Colonic mucosa (tissue), 4 donors: ENCODE data around the gene TK2. TPM values are rescaled to one million over a fixed set of nuclear protein-coding genes. Genes with fewer than 3 reads are reported as not detected.
A peak's percentile ranks its signal among the peaks of the same experiment; 100 is the strongest.

Experiments
- DNase-seq: peaks from one replicate; pipeline ENCODE4 v3.0.0-alpha.2; 2020
- H3K27ac ChIP-seq: fragments of 200-600 bp; one replicate; pipeline ENCODE4 v1.8.0; 2021
- H3K27me3 ChIP-seq: fragments of 200-600 bp; one replicate; pipeline ENCODE4 v1.8.0; 2021
- H3K36me3 ChIP-seq: fragments of 200-600 bp; one replicate; pipeline ENCODE4 v1.8.0; 2021
- H3K4me1 ChIP-seq: fragments of 200-600 bp; one replicate; pipeline ENCODE4 v1.8.0; 2021; ENCODE audit warnings: mild to moderate bottlenecking
- H3K4me3 ChIP-seq: fragments of 200-600 bp; one replicate; pipeline ENCODE4 v1.8.0; 2021
- H3K9ac ChIP-seq, 2 donors: one replicate each; pipeline ENCODE4 v1.7.0; 2013; ENCODE audit warnings: control low read depth in 2 of 2, low read depth in 2 of 2, low read length in 2 of 2
- H3K9me3 ChIP-seq: fragments of 200-600 bp; one replicate; pipeline ENCODE4 v1.8.0; 2021
- intact Hi-C: fragments of 100-400 bp; cut with DNase I; formaldehyde crosslinking; loops from one replicate; pipeline ENCODE4 v1.14.1; 2022
- total RNA-seq, 2 donors: library from RNA; stranded (reverse); fragmentation: NEBNext Ultra II Directional in 1 of 2; extraction: Animal tissue kit (Norgen Biotek cat#: 25700) in 1 of 2; gene quantifications; one replicate each; pipeline ENCODE4 v1.2.1, GENCODE V29; 2021
- TF ChIP-seq, protein P1 (sequence below): fragments of 200-600 bp; IDR thresholded peaks from one replicate; pipeline ENCODE4 v1.8.0; 2022; ENCODE audit warnings: antibody characterized with exemption, mild to moderate bottlenecking
- donor health status: healthy.
- donor health status: DM: no; HTN: no; CAD: no.
- donor health status: DM: no; HTN: no; CAD: no.

Gene TK2
- total RNA-seq, 2 donors from 2014 or later, result 11.9 to 17.0 TPM

DNA sequence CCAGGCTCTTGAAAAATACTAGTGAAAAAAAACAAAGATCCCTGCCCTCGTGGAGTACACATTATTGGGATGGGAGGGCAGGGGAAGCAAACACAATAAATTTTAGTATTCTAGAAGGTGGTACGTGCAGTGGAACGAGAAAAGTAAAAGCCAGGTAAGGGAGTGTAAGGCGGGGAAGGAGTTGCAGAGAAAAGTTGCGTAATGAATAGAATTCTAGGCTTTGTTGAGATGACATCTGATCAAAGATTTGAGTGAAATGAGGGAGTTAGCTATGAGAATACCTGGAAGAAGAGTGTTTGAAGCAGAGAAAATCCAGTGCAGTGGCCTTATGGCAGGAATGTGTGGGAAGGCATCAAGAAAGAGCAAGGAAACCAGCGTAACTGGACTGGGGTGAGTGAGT lies 4.6 kb upstream of the TK2 start:
- Histone ChIP-seq H3K36me3 (no peaks in the 10 kb centered on the region), H3K9me3 (no peaks in the 10 kb centered on the region), H3K4me1 (peaks cover 5% of the 10 kb centered on the region), H3K9ac (no peak overlapping the region), H3K27me3 (no peaks in the 10 kb centered on the region), H3K4me3 (peak overlapping the region; percentile 4), H3K27ac (no peak overlapping the region)
- TF ChIP-seq, protein P1, sequence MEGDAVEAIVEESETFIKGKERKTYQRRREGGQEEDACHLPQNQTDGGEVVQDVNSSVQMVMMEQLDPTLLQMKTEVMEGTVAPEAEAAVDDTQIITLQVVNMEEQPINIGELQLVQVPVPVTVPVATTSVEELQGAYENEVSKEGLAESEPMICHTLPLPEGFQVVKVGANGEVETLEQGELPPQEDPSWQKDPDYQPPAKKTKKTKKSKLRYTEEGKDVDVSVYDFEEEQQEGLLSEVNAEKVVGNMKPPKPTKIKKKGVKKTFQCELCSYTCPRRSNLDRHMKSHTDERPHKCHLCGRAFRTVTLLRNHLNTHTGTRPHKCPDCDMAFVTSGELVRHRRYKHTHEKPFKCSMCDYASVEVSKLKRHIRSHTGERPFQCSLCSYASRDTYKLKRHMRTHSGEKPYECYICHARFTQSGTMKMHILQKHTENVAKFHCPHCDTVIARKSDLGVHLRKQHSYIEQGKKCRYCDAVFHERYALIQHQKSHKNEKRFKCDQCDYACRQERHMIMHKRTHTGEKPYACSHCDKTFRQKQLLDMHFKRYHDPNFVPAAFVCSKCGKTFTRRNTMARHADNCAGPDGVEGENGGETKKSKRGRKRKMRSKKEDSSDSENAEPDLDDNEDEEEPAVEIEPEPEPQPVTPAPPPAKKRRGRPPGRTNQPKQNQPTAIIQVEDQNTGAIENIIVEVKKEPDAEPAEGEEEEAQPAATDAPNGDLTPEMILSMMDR, result no peak
- intact Hi-C loops, result loop anchor here (5.0 kb wide), 1 partner anchor 37 kb away; no protein-coding TSS in a partner anchor
- DNase-seq, result no peak

DNA sequence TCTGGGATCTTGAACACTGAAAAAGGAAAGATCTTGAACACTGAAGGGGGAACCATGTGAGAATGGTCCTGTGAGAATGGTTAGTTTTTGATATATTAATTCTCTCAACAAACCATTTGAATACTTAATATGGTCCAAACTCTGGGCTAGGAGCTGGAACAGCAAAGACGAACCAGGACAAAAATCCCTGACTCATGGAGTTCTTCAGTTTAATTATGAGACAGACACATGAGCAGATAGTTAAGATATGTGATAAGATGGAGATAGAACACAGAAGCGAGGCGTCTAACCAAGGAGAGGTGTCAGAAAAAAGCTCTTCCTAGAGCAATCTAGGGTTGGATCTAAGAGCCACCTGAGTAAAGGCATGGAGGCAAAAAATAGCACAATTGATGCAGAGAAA lies 4.1 kb upstream of the TK2 start:
- Histone ChIP-seq H3K9ac (no peak overlapping the region), H3K4me1 (peaks cover 5% of the 10 kb centered on the region), H3K9me3 (no peaks in the 10 kb centered on the region), H3K4me3 (peak overlapping the region; percentile 55), H3K36me3 (no peaks in the 10 kb centered on the region), H3K27me3 (no peaks in the 10 kb centered on the region), H3K27ac (peak overlapping the region; percentile 86)
- intact Hi-C loops, result loop anchor here (5.0 kb wide), 1 partner anchor 37 kb away; no protein-coding TSS in a partner anchor
- DNase-seq, result no peak
- TF ChIP-seq, protein P1, result no peak

DNA sequence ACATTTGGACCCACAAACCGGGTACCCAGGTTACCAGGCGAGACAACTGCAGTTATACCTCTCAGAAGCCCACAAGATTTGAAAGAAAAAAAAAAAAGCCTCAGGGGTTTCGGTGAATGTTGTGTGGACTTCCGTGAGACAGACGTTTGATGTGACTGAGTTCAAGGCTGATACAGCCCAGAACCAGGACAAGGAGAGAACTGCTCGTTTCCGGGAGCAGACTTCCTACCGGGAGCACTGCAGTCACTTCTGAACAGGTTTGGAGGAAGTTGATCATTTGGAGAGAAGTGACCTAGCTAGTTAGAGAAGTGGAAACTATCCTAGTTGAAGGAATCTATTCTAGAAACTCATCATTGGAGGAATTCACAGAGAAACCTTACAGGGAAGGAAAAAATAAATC lies 3.3 kb upstream of the TK2 start:
- Histone ChIP-seq H3K9ac (peak overlapping the region; percentile 76 to 78), H3K9me3 (no peaks in the 10 kb centered on the region), H3K4me3 (peak overlapping the region; percentile 55), H3K27me3 (no peaks in the 10 kb centered on the region), H3K36me3 (no peaks in the 10 kb centered on the region), H3K27ac (peak overlapping the region; percentile 86), H3K4me1 (peaks cover 5% of the 10 kb centered on the region)
- intact Hi-C loops, result loop anchor here (5.0 kb wide), 1 partner anchor 36 kb away; no protein-coding TSS in a partner anchor
- peak; percentile 56 for DNase-seq
- TF ChIP-seq, protein P1, result no peak

DNA sequence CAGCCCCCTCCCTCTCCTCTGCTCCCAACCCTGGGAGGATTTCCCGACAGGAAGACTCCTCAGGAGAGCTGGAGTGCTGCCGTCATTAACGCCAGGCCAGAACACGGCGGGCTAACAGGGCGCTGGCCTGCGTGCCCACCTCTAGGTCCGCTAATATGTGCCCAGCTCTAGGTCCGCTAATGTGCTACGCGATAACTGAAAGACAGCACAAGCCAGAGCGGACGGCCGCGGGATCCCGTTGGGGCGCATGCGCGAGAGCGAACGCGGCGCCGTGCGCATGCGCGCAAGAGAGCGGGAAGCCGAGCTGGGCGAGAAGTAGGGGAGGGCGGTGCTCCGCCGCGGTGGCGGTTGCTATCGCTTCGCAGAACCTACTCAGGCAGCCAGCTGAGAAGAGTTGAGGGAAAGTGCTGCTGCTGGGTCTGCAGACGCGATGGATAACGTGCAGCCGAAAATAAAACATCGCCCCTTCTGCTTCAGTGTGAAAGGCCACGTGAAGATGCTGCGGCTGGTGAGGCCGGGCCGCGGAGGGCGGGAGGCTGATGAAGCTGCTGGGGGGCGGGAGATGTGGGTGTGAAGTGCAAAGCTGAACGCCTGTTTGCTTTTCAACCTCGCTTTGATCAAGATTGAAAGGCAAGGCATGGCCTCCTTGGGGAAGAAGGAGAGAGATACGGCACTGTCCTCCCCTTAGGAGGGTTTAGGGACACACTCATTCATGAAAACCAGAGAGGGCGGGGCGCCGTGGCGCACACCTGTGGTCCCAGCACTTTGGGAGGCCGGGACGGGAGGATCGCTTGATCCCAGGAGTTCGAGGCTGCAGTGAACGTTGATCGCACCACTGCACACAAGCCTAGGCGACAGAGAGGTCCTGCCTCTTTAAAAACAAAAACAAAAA lies 2.6 kb upstream of the TK2 start, which contains the start of gene CKLF:
CKLF (plus strand) TSS at position 291 of the 892 bp plus-strand sequence; CDS start at position 431, 140 bp downstream.
- intact Hi-C loops, result loop anchor here (5.0 kb wide), 1 partner anchor 35 kb away; no protein-coding TSS in a partner anchor
- Histone ChIP-seq H3K4me3 (peak within 1 kb of the TSS; percentile 55), H3K36me3 (no peaks in the 10 kb centered on the region), H3K4me1 (peaks cover 5% of the 10 kb centered on the region), H3K9ac (peak within 1 kb of the TSS; percentile 76 to 78), H3K27ac (peak within 1 kb of the TSS; percentile 86), H3K9me3 (no peaks in the 10 kb centered on the region), H3K27me3 (no peaks in the 10 kb centered on the region)
- DNase-seq, result peak; percentile 87
- TF ChIP-seq, protein P1, result no peak

GRCh38 chr16:66551788-66552285 lies 1.9 kb upstream of the TK2 start:
- Histone ChIP-seq H3K9ac (peak overlapping the region; percentile 76 to 78), H3K4me3 (peak overlapping the region; percentile 55), H3K4me1 (peaks cover 5% of the 10 kb centered on the region), H3K27ac (peak overlapping the region; percentile 86), H3K9me3 (no peaks in the 10 kb centered on the region), H3K36me3 (no peaks in the 10 kb centered on the region), H3K27me3 (no peaks in the 10 kb centered on the region)
- intact Hi-C loops, result loop anchor here (5.0 kb wide), 1 partner anchor 35 kb away; no protein-coding TSS in a partner anchor
- no peak for DNase-seq
- TF ChIP-seq, protein P1, result no peak
